B cell (primary cell): ENCODE results near the gene ZP3. TPM values are rescaled to one million over a fixed set of nuclear protein-coding genes. Genes with fewer than 3 reads are reported as not detected.
"Not testable (repeated sequence)": the region's sequence is repeated elsewhere in the genome, so short reads cannot be mapped to it uniquely, and the experiment has no call there.

ENCODE experiments used
- ATAC-seq: fragments of 200-7000 bp; cut with Tn5 transposase; one replicate; pipeline ENCODE4 v1.10.0; 2021; ENCODE audit warnings: low read depth, mild to moderate bottlenecking, moderate number of reproducible peaks, moderate library complexity
- CTCF ChIA-PET: fragments of 350-600 bp; sonication (Branson Sonifier 250); formaldehyde crosslinking; loops from one replicate; lab custom pipeline; 2021; ENCODE audit warnings: antibody characterized with exemption, inconsistent platforms; lab: Charles Lee
- POLR2A ChIA-PET: fragments of 350-600 bp; sonication (Branson Sonifier 250); formaldehyde crosslinking; loops from one replicate; lab custom pipeline; 2021; ENCODE audit warnings: antibody characterized with exemption; lab: Charles Lee
- DNase-seq: peaks from one replicate; pipeline ENCODE4 v3.0.0; 2013
- H2AFZ ChIP-seq: 2 replicates; pipeline ENCODE4 v1.6.1; 2012; ENCODE audit warnings: mild to moderate bottlenecking, low read depth, low read length; ENCODE audit not compliant: insufficient read depth, poor library complexity, severe bottlenecking
- H3K27ac ChIP-seq, 2 donors: 1 replicate in 1 of 2; 2 replicates in 1 of 2; pipeline ENCODE4 v1.5.1; 2012 to 2013; ENCODE audit warnings: low read length in 2 of 2, mild to moderate bottlenecking in 2 of 2, moderate library complexity in 1 of 2
- H3K27me3 ChIP-seq, 4 experiments: fragments of 200-600 bp in 1 of 4; sonication (generic) in 1 of 4; replicated peaks in 1 of 4; 1 replicate in 2 of 4; 2 replicates in 2 of 4; pipeline versions ENCODE4 v1.6.1 to v1.7.0; 2013 to 2016; ENCODE audit warnings: low read length in 3 of 4, mild to moderate bottlenecking in 2 of 4, mixed read lengths in 1 of 4, moderate library complexity in 1 of 4; ENCODE audit not compliant: insufficient read depth in 4 of 4, control insufficient read depth in 3 of 4; ENCODE audit errors: control extremely low read depth in 1 of 4
- H3K36me3 ChIP-seq, 2 experiments: replicated peaks in 1 of 2; 1 replicate in 1 of 2; 2 replicates in 1 of 2; pipeline versions ENCODE4 v1.6.1 to v1.7.1; 2013; ENCODE audit warnings: low read length in 1 of 2; ENCODE audit not compliant: insufficient read depth in 2 of 2, control insufficient read depth in 1 of 2; ENCODE audit errors: control extremely low read depth in 1 of 2, extremely low read depth in 1 of 2
- H3K4me1 ChIP-seq, 2 donors: fragments of 200-600 bp in 1 of 2; sonication (generic) in 1 of 2; 1 replicate in 1 of 2; 2 replicates in 1 of 2; pipeline versions ENCODE4 v1.5.1 to v1.6.1; 2013 to 2017; ENCODE audit warnings: low read length in 2 of 2; ENCODE audit not compliant: control insufficient read depth in 2 of 2, insufficient read depth in 2 of 2
- H3K4me2 ChIP-seq: replicated peaks from 2 replicates; pipeline ENCODE3; 2012; ENCODE audit warnings: mild to moderate bottlenecking, low read depth, low read length; ENCODE audit not compliant: poor library complexity, severe bottlenecking
- H3K4me3 ChIP-seq, 5 experiments: fragments of 200-600 bp in 1 of 5; sonication (generic) in 1 of 5; 1 replicate in 3 of 5; 2 replicates in 2 of 5; pipeline versions ENCODE4 v1.5.1 to v1.7.0; 2011 to 2016; ENCODE audit warnings: low read length in 4 of 5, mild to moderate bottlenecking in 4 of 5, low read depth in 2 of 5, control low read depth in 1 of 5, moderate library complexity in 1 of 5; ENCODE audit not compliant: insufficient read depth in 1 of 5; ENCODE audit errors: control extremely low read depth in 1 of 5, extremely low read depth in 1 of 5
- H3K79me2 ChIP-seq: fragments of 200-600 bp; sonication (generic); one replicate; pipeline ENCODE4 v1.6.0; 2016; ENCODE audit warnings: low read length; ENCODE audit not compliant: control insufficient read depth, insufficient read depth
- H3K9ac ChIP-seq: fragments of 200-600 bp; sonication (generic); 2 replicates; pipeline ENCODE4 v1.6.1; 2017; ENCODE audit warnings: mild to moderate bottlenecking, low read length, moderate library complexity
- H3K9me3 ChIP-seq, 3 donors: one replicate each; pipeline versions ENCODE4 v1.6.1 to v1.7.1; 2013; ENCODE audit warnings: low read length in 2 of 3; ENCODE audit not compliant: control insufficient read depth in 2 of 3, insufficient read depth in 1 of 3; ENCODE audit errors: control extremely low read depth in 1 of 3
- H4K20me1 ChIP-seq: 2 replicates; pipeline ENCODE4 v1.6.0; 2012; ENCODE audit warnings: mild to moderate bottlenecking, low read length; ENCODE audit not compliant: insufficient read depth, control insufficient read depth, poor library complexity, severe bottlenecking
- H3K27ac Mint-ChIP-seq: one replicate; pipeline ENCODE4 v1.8.0; 2021; ENCODE audit warnings: mixed read lengths
- H3K27me3 Mint-ChIP-seq: one replicate; pipeline ENCODE4 v1.8.0; 2021; ENCODE audit warnings: mixed read lengths
- H3K4me1 Mint-ChIP-seq: one replicate; pipeline ENCODE4 v1.8.0; 2021; ENCODE audit warnings: mixed read lengths
- H3K4me3 Mint-ChIP-seq: one replicate; pipeline ENCODE4 v1.8.0; 2021; ENCODE audit warnings: mixed read lengths
- H3K9me3 Mint-ChIP-seq: one replicate; pipeline ENCODE4 v1.8.0; 2022; ENCODE audit warnings: mixed read lengths; ENCODE audit not compliant: insufficient read depth
- CTCF ChIP-seq: fragments of 200-600 bp; IDR thresholded peaks from one replicate; pipeline ENCODE4 v1.8.0; 2022; ENCODE audit warnings: antibody characterized with exemption, mild to moderate bottlenecking
- EZH2 ChIP-seq: IDR thresholded peaks from 2 replicates; pipeline ENCODE4 v1.6.1; 2012; ENCODE audit warnings: borderline replicate concordance, low read depth, mild to moderate bottlenecking, moderate library complexity, low read length; ENCODE audit not compliant: insufficient read depth, poor library complexity, severe bottlenecking
- WGBS: methylation state at CpG from one replicate; pipeline ENCODE4 v1.1.5; 2013; ENCODE audit warnings: missing lambda C conversion rate; ENCODE audit not compliant: insufficient coverage; 5-methylcytosine and 5-hydroxymethylcytosine counted together
- intact Hi-C: fragments of 100-400 bp; cut with micrococcal nuclease; formaldehyde crosslinking; loops from one replicate; pipeline ENCODE4 v1.10.0; 2022
- polyA plus RNA-seq: library from polyadenylated mRNA; depleted of rRNA; stranded (reverse); fragments of >200 nt; gene quantifications from 2 replicates; pipeline ENCODE4 v1.2.3, GENCODE V29; 2012
- total RNA-seq, 2 donors: library from RNA; stranded (reverse); fragments of 120-200 nt in 1 of 2; gene quantifications; 1 replicate in 1 of 2; 2 replicates in 1 of 2; pipeline versions ENCODE4 v1.2.3 to v1.2.4, GENCODE V29; 2013 to 2022

Gene ZP3
- total and polyA plus RNA-seq, 2 donors (not counting 1 experiment from before 2014, with no cell fraction given) = 0.64 to 4.4 TPM

- ChIA-PET CTCF (no interaction called here), POLR2A (no interaction called here)
- intact Hi-C loops = no loop called here
- H3K36me3 ChIP-seq = no peaks in the 10 kb centered on the region
- no peak overlapping the region for H3K9ac ChIP-seq
- Mint-ChIP-seq H3K27me3 (peaks cover 7% of the 10 kb centered on the region), H3K4me3 (no peak overlapping the region), H3K4me1 (no peaks in the 10 kb centered on the region), H3K9me3 (no peaks in the 10 kb centered on the region), H3K27ac (no peak overlapping the region)
- WGBS = 91% methylated on average over 8 of the region's 9 CpGs
- H3K27me3 ChIP-seq = no peaks in the 10 kb centered on the region
- ATAC-seq (no peak), DNase-seq (no peak)
- no peak overlapping the region for H3K4me2 ChIP-seq
- H2AFZ ChIP-seq = no peak overlapping the region
- no peaks in the 10 kb centered on the region for H3K4me1 ChIP-seq
- no peaks in the 10 kb centered on the region for H3K9me3 ChIP-seq
- no peak overlapping the region for H3K27ac ChIP-seq
- TF ChIP-seq EZH2 (no peak), CTCF (no peak)
- H3K79me2 ChIP-seq = no peaks in the 10 kb centered on the region
- no peaks in the 10 kb centered on the region for H4K20me1 ChIP-seq
- H3K4me3 ChIP-seq = no peak overlapping the region
Measured at GRCh38 chr7:76425156-76425555, 406 bp downstream of the ZP3 start.

GRCh38 chr7:76425558-76425957 lies 808 bp downstream of the ZP3 start:
- H3K4me3 ChIP-seq, DNase-seq, H3K9ac ChIP-seq, H3K4me3 Mint-ChIP-seq, H3K9me3 Mint-ChIP-seq, H2AFZ ChIP-seq, H3K79me2 ChIP-seq, H3K27me3 Mint-ChIP-seq, H3K27ac Mint-ChIP-seq, H3K4me1 ChIP-seq, intact Hi-C loops, H4K20me1 ChIP-seq, H3K4me1 Mint-ChIP-seq, H3K27ac ChIP-seq, POLR2A ChIA-PET, H3K9me3 ChIP-seq, ATAC-seq, H3K4me2 ChIP-seq, CTCF ChIA-PET, H3K27me3 ChIP-seq, H3K36me3 ChIP-seq: not testable (repeated sequence)
- 100% methylated on average over 2 of the region's 4 CpGs for WGBS
